ENCODE data around the gene HAGHL.

- TF ChIP-seq ZC3H11A (IDR thresholded peaks at IDR 0.05) (no peak), GATA3 (IDR thresholded peaks at IDR 0.05; ENCODE audit: borderline replicate concordance) (no peak), CTCF (IDR thresholded peaks at IDR 0.05) (no peak), ELK1 (IDR thresholded peaks at IDR 0.05; ENCODE audit: low read depth, low read length) (no peak), ZNF302 (CRISPR knock-in tag; IDR thresholded peaks at IDR 0.05) (no peak), TFCP2L1 (CRISPR knock-in tag; IDR thresholded peaks at IDR 0.05) (no peak), SMC3 (IDR thresholded peaks at IDR 0.05) (no peak), JUNB (IDR thresholded peaks at IDR 0.05) (no peak), RNF2 (IDR thresholded peaks at IDR 0.05; ENCODE audit: borderline replicate concordance, low read depth) (no peak), BHLHE40 (IDR thresholded peaks at IDR 0.05; ENCODE audit: low read depth, low read length) (no peak), POLR2A (IDR thresholded peaks at IDR 0.05; ENCODE audit: low read length) (no peak), CEBPB (IDR thresholded peaks at IDR 0.05) (no peak), EP300 (IDR thresholded peaks at IDR 0.05) (no peak)
Measured at GRCh38 chr16:707062-707538, 19.8 kb upstream of the HAGHL start.
